Mesendoderm (in vitro differentiated cells): Measurements from ENCODE around the gene ZNF782.
"Not testable (repeated sequence)": the region's sequence is repeated elsewhere in the genome, so short reads cannot be mapped to it uniquely, and the experiment has no call there.

Source experiments
- DNase-seq: peaks from one replicate; pipeline ENCODE4 v3.0.0; 2013
- H2AK5ac ChIP-seq: 2 replicates; pipeline ENCODE4 v1.6.1; 2013; ENCODE audit warnings: low read length, inconsistent platforms
- H2BK120ac ChIP-seq: 2 replicates; pipeline ENCODE4 v1.6.1; 2013; ENCODE audit warnings: low read depth, mild to moderate bottlenecking, low read length, moderate library complexity, mixed read lengths
- H2BK15ac ChIP-seq: replicated peaks from 2 replicates; pipeline ENCODE4 v1.6.1; 2013; ENCODE audit warnings: low read depth, mild to moderate bottlenecking, moderate library complexity
- H2BK5ac ChIP-seq: 2 replicates; pipeline ENCODE4 v1.6.1; 2013; ENCODE audit warnings: low read length, inconsistent platforms
- H3K18ac ChIP-seq: 2 replicates; pipeline ENCODE4 v1.6.1; 2013; ENCODE audit warnings: mild to moderate bottlenecking, low read length, mixed read lengths
- H3K23ac ChIP-seq: one replicate; pipeline ENCODE4 v1.6.1; 2013; ENCODE audit warnings: low read length
- H3K27ac ChIP-seq: 2 replicates; pipeline ENCODE4 v1.5.1; 2013; ENCODE audit warnings: low read depth, mild to moderate bottlenecking, inconsistent platforms, low read length, moderate library complexity
- H3K27me3 ChIP-seq: 2 replicates; pipeline ENCODE4 v1.6.1; 2013; ENCODE audit warnings: low read length, control low read depth, mild to moderate bottlenecking, inconsistent platforms; ENCODE audit not compliant: insufficient read depth, poor library complexity
- H3K36me3 ChIP-seq: 2 replicates; pipeline ENCODE4 v1.6.1; 2013; ENCODE audit warnings: low read length, inconsistent platforms; ENCODE audit not compliant: control insufficient read depth, insufficient read depth
- H3K4ac ChIP-seq: one replicate; pipeline ENCODE4 v1.6.1; 2013; ENCODE audit warnings: low read depth, mild to moderate bottlenecking, low read length, moderate library complexity
- H3K4me1 ChIP-seq: 2 replicates; pipeline ENCODE4 v1.6.1; 2013; ENCODE audit warnings: low read depth, low read length, inconsistent platforms; ENCODE audit not compliant: control insufficient read depth
- H3K4me2 ChIP-seq: 2 replicates; pipeline ENCODE4 v1.6.1; 2013; ENCODE audit warnings: low read length
- H3K4me3 ChIP-seq: 2 replicates; pipeline ENCODE4 v1.5.1; 2013; ENCODE audit warnings: mild to moderate bottlenecking, low read length
- H3K56ac ChIP-seq: one replicate; pipeline ENCODE4 v1.6.1; 2013; ENCODE audit warnings: low read length
- H3K79me1 ChIP-seq: 2 replicates; pipeline ENCODE4 v1.6.1; 2013; ENCODE audit warnings: low read length, inconsistent platforms
- H3K79me2 ChIP-seq: 2 replicates; pipeline ENCODE4 v1.6.1; 2013; ENCODE audit warnings: mild to moderate bottlenecking, low read length; ENCODE audit not compliant: control insufficient read depth, insufficient read depth
- H3K9ac ChIP-seq: 2 replicates; pipeline ENCODE4 v1.6.1; 2013; ENCODE audit warnings: low read length, inconsistent platforms
- H4K5ac ChIP-seq: one replicate; pipeline ENCODE4 v1.6.1; 2013; ENCODE audit warnings: low read length
- H4K8ac ChIP-seq: one replicate; pipeline ENCODE4 v1.6.1; 2013; ENCODE audit warnings: low read depth, mild to moderate bottlenecking, control low read depth, low read length, moderate library complexity
- WGBS: extraction: QIAGEN DNeasy Blood & Tissue Kit; methylation state at CpG from one replicate; pipeline ENCODE4 v1.1.7; 2013; ENCODE audit warnings: low lambda C conversion rate, missing lambda C conversion rate; ENCODE audit not compliant: insufficient coverage; ENCODE audit errors: extremely low coverage; 5-methylcytosine and 5-hydroxymethylcytosine counted together

ZNF782 gene

GRCh38 chr9:96871176-96871575 lies 16.9 kb upstream of the ZNF782 start:
- Histone ChIP-seq H3K27ac (no peak overlapping the region), H3K79me1 (no peaks in the 10 kb centered on the region), H2BK5ac (no peak overlapping the region), H3K9ac (no peak overlapping the region), H3K23ac (no peak overlapping the region), H4K8ac (no peak overlapping the region), H3K36me3 (no peaks in the 10 kb centered on the region), H3K56ac (no peak overlapping the region), H2AK5ac (no peak overlapping the region), H2BK120ac (no peak overlapping the region), H3K4ac (no peak overlapping the region), H3K4me3 (no peak overlapping the region), H2BK15ac (no peak overlapping the region), H3K79me2 (no peaks in the 10 kb centered on the region), H3K4me1 (no peaks in the 10 kb centered on the region), H3K27me3 (no peaks in the 10 kb centered on the region), H3K18ac (no peak overlapping the region), H4K5ac (no peak overlapping the region), H3K4me2 (no peak overlapping the region)
- no CpG with 5 or more reads among the region's 1 CpG for WGBS
- DNase-seq, result no peak

GRCh38 chr9:96868709-96869108 lies 14.4 kb upstream of the ZNF782 start:
- Histone ChIP-seq H3K27ac (no peak overlapping the region), H3K36me3 (no peaks in the 10 kb centered on the region), H3K56ac (no peak overlapping the region)

GRCh38 chr9:96867079-96867804 lies 12.9 kb upstream of the ZNF782 start:
- Histone ChIP-seq H3K27ac (no peak overlapping the region), H3K4ac (no peak overlapping the region), H4K8ac (no peak overlapping the region), H3K4me1 (no peaks in the 10 kb centered on the region), H4K5ac (no peak overlapping the region), H2BK5ac (no peak overlapping the region), H3K79me2 (no peaks in the 10 kb centered on the region), H2BK120ac (no peak overlapping the region), H3K9ac (no peak overlapping the region), H3K36me3 (no peaks in the 10 kb centered on the region), H3K79me1 (no peaks in the 10 kb centered on the region), H3K4me2 (no peak overlapping the region), H2BK15ac (no peak overlapping the region), H3K18ac (no peak overlapping the region), H3K23ac (no peak overlapping the region), H3K4me3 (no peak overlapping the region), H3K56ac (no peak overlapping the region), H3K27me3 (no peaks in the 10 kb centered on the region), H2AK5ac (no peak overlapping the region)
- DNase-seq, result no peak
- no CpG with 5 or more reads among the region's 7 CpGs for WGBS

More at GRCh38 chr9:96868709-96869108, 14.4 kb upstream of the ZNF782 start:
- no peaks in the 10 kb centered on the region for H3K4me1 ChIP-seq
- no peak overlapping the region for H2AK5ac ChIP-seq
- no peak overlapping the region for H2BK120ac ChIP-seq
- no peak overlapping the region for H3K4me2 ChIP-seq
- H4K8ac ChIP-seq, result no peak overlapping the region
- H3K18ac ChIP-seq, result no peak overlapping the region
- WGBS, result no CpG with 5 or more reads among the region's 5 CpGs
- H3K79me2 ChIP-seq, result no peaks in the 10 kb centered on the region
- H3K27me3 ChIP-seq, result no peaks in the 10 kb centered on the region
- H4K5ac ChIP-seq, result no peak overlapping the region
- no peaks in the 10 kb centered on the region for H3K79me1 ChIP-seq
- H2BK5ac ChIP-seq, result no peak overlapping the region
- H3K23ac ChIP-seq, result no peak overlapping the region
- H3K9ac ChIP-seq, result no peak overlapping the region
- no peak overlapping the region for H3K4me3 ChIP-seq
- H2BK15ac ChIP-seq, result no peak overlapping the region
- H3K4ac ChIP-seq, result no peak overlapping the region
- DNase-seq, result no peak

GRCh38 chr9:96865240-96865639 lies 10.9 kb upstream of the ZNF782 start:
- H3K4me1 ChIP-seq, H4K8ac ChIP-seq, H3K27ac ChIP-seq, H4K5ac ChIP-seq, H3K4me3 ChIP-seq, H3K79me2 ChIP-seq, H3K18ac ChIP-seq, H3K79me1 ChIP-seq, H3K4ac ChIP-seq, H3K36me3 ChIP-seq, H2BK5ac ChIP-seq, H2BK15ac ChIP-seq, DNase-seq, H2BK120ac ChIP-seq, H3K27me3 ChIP-seq, H2AK5ac ChIP-seq, H3K9ac ChIP-seq, H3K23ac ChIP-seq, H3K4me2 ChIP-seq, H3K56ac ChIP-seq: not testable (repeated sequence)
- no CpG with 5 or more reads among the region's 2 CpGs for WGBS

- H3K27ac ChIP-seq, result no peak overlapping the region
- H3K79me2 ChIP-seq, result no peaks in the 10 kb centered on the region
- H3K4me2 ChIP-seq, result no peak overlapping the region
- H3K4me1 ChIP-seq, result peaks cover 11% of the 10 kb centered on the region
- no peak overlapping the region for H3K18ac ChIP-seq
- no peaks in the 10 kb centered on the region for H3K36me3 ChIP-seq
- peak; percentile 72 for DNase-seq
- H3K56ac ChIP-seq, result no peak overlapping the region
- H3K79me1 ChIP-seq, result no peaks in the 10 kb centered on the region
- no peak overlapping the region for H3K23ac ChIP-seq
- H3K4me3 ChIP-seq, result no peak overlapping the region
- no peak overlapping the region for H2BK120ac ChIP-seq
- H2BK15ac ChIP-seq, result no peak overlapping the region
- H4K8ac ChIP-seq, result no peak overlapping the region
- no peak overlapping the region for H3K9ac ChIP-seq
- H4K5ac ChIP-seq, result no peak overlapping the region
- H2AK5ac ChIP-seq, result no peak overlapping the region
- no peak overlapping the region for H3K4ac ChIP-seq
- no peaks in the 10 kb centered on the region for H3K27me3 ChIP-seq
- WGBS, result no CpG with 5 or more reads among the region's 8 CpGs
- H2BK5ac ChIP-seq, result no peak overlapping the region
Observed at GRCh38 chr9:96859461-96860198, 5.3 kb upstream of the ZNF782 start.
